A549 (cell line): ENCODE results near the gene GLIPR1L1. TPM values are rescaled to one million over a fixed set of nuclear protein-coding genes. Genes with fewer than 3 reads are reported as not detected.

Experiments used
- ATAC-seq, 2 experiments: fragments of 200-7000 bp in 1 of 2; fragments of >200 bp in 1 of 2; cut with Nextera tagmentation in 1 of 2; cut with Tn5 transposase in 1 of 2; 3 replicates each; pipeline versions ENCODE4 v1.8.0 to v1.9.1; 2018 to 2020; ENCODE audit warnings: mild to moderate bottlenecking in 1 of 2, moderate library complexity in 1 of 2
- CTCF ChIA-PET: fragments of 300-600 bp; sonication (Branson Sonifier 250); formaldehyde crosslinking; extraction: SDS; loops from one replicate; lab custom pipeline; 2021; ENCODE audit warnings: antibody characterized with exemption, inconsistent platforms; lab: Yijun Ruan, JAX
- POLR2A ChIA-PET: fragments of 350-600 bp; formaldehyde crosslinking; extraction: SDS; loops from one replicate; lab custom pipeline; 2021; ENCODE audit warnings: antibody characterized with exemption, inconsistent platforms; lab: Yijun Ruan, JAX
- DNase-seq, 2 experiments: peaks; one replicate each; pipeline versions ENCODE4 v3.0.0 to v3.0.0-alpha.2; 2011 to 2016; ENCODE audit warnings: low read depth in 1 of 2, low spot score in 1 of 2
- FAIRE-seq: peaks from 2 replicates; lab custom pipeline; 2011; peaks lifted over from hg19 to GRCh38; lab: Jason Lieb, UNC
- H3K27ac ChIP-seq, 2 experiments: fragments of >200 bp; sonication (Bioruptor Twin); formaldehyde crosslinking; 3 replicates each; pipeline ENCODE4 v1.5.1; 2016 to 2017
- H3K4me1 ChIP-seq: fragments of >200 bp; sonication (Bioruptor Twin); formaldehyde crosslinking; 3 replicates; pipeline ENCODE4 v1.6.1; 2016
- H3K4me2 ChIP-seq: fragments of >200 bp; sonication (Bioruptor Twin); formaldehyde crosslinking; 3 replicates; pipeline ENCODE4 v1.6.1; 2016
- H3K4me3 ChIP-seq: fragments of >200 bp; sonication (Bioruptor Twin); formaldehyde crosslinking; 3 replicates; pipeline ENCODE4 v1.5.1; 2016
- H3K9me3 ChIP-seq: fragments of >200 bp; sonication (Bioruptor Twin); formaldehyde crosslinking; 3 replicates; pipeline ENCODE4 v1.6.1; 2016
- BHLHE40 ChIP-seq: IDR thresholded peaks from 2 replicates; pipeline ENCODE4 v1.6.1; 2012; ENCODE audit warnings: low read depth, low read length, inconsistent platforms
- CBX2 ChIP-seq: fragments of 200-600 bp; sonication (generic); IDR thresholded peaks from 2 replicates; pipeline ENCODE4 v1.6.1; 2016; ENCODE audit warnings: low read depth, mild to moderate bottlenecking, borderline replicate concordance
- CEBPB ChIP-seq, 2 experiments: fragments of >200 bp in 1 of 2; sonication (Bioruptor Twin) in 1 of 2; formaldehyde crosslinking in 1 of 2; IDR thresholded peaks; 2 replicates each; pipeline ENCODE4 v1.6.1; 2012 to 2016
- CHD2 ChIP-seq: fragments of 150-350 bp; IDR thresholded peaks from 2 replicates; pipeline ENCODE4 v1.6.1; 2014; ENCODE audit warnings: low read length; ENCODE audit not compliant: partially characterized antibody
- CHD4 ChIP-seq: fragments of 200-600 bp; sonication (generic); IDR thresholded peaks from 2 replicates; pipeline ENCODE4 v1.6.1; 2016; ENCODE audit warnings: antibody characterized with exemption, mild to moderate bottlenecking, borderline replicate concordance
- EHF ChIP-seq: fragments of 250-450 bp; sonication (Bioruptor Pico); IDR thresholded peaks from 2 replicates; pipeline ENCODE4 v1.5.0; 2020; ENCODE audit warnings: mild to moderate bottlenecking
- EP300 ChIP-seq, 2 experiments: fragments of >200 bp; sonication (Bioruptor Twin); formaldehyde crosslinking; IDR thresholded peaks; 2 replicates in 1 of 2; 3 replicates in 1 of 2; pipeline ENCODE4 v1.6.1; 2016 to 2017
- FOSB ChIP-seq: fragments of 250-450 bp; sonication (Bioruptor Pico); IDR thresholded peaks from 2 replicates; pipeline ENCODE4 v1.5.0; 2020; ENCODE audit warnings: mild to moderate bottlenecking, moderate library complexity
- GATA3 ChIP-seq: IDR thresholded peaks from 2 replicates; pipeline ENCODE4 v1.6.1; 2012; ENCODE audit warnings: borderline replicate concordance
- HOXB13 ChIP-seq: fragments of 250-450 bp; sonication (Bioruptor Pico); IDR thresholded peaks from 2 replicates; pipeline ENCODE4 v1.5.0; 2020; ENCODE audit warnings: low read depth, mild to moderate bottlenecking, moderate library complexity
- JUN ChIP-seq, 2 experiments: fragments of >200 bp; sonication (Bioruptor Twin); formaldehyde crosslinking; IDR thresholded peaks; 2 replicates in 1 of 2; 3 replicates in 1 of 2; pipeline ENCODE4 v1.6.1; 2016 to 2017
- JUNB ChIP-seq: fragments of >200 bp; sonication (Bioruptor Twin); formaldehyde crosslinking; IDR thresholded peaks from 2 replicates; pipeline ENCODE4 v1.6.1; 2016
- KDM1A ChIP-seq: fragments of 200-600 bp; sonication (generic); IDR thresholded peaks from 2 replicates; pipeline ENCODE4 v1.6.1; 2016; ENCODE audit warnings: low read depth, mild to moderate bottlenecking
- MAFK ChIP-seq: fragments of 450-650 bp; IDR thresholded peaks from 2 replicates; pipeline ENCODE4 v1.6.1; 2014; ENCODE audit not compliant: partially characterized antibody
- MYC ChIP-seq: IDR thresholded peaks from 2 replicates; pipeline ENCODE4 v1.6.1; 2012; ENCODE audit warnings: mild to moderate bottlenecking, inconsistent platforms, low read length, improper control_type of control experiment, borderline replicate concordance
- RCOR1 ChIP-seq: fragments of 150-350 bp; IDR thresholded peaks from 2 replicates; pipeline ENCODE4 v1.6.1; 2014; ENCODE audit warnings: antibody characterized with exemption, low read length, low read depth
- TFCP2L1 ChIP-seq: fragments of 250-450 bp; sonication (Bioruptor Pico); IDR thresholded peaks from 2 replicates; pipeline ENCODE4 v1.5.0; 2021; ENCODE audit warnings: mild to moderate bottlenecking
- ZC3H11A ChIP-seq: fragments of 450-650 bp; IDR thresholded peaks from 2 replicates; pipeline ENCODE4 v1.6.1; 2014; ENCODE audit warnings: antibody characterized with exemption, mild to moderate bottlenecking
- ZFP36 ChIP-seq: fragments of 450-650 bp; IDR thresholded peaks from 2 replicates; pipeline ENCODE4 v1.6.1; 2014; ENCODE audit warnings: borderline replicate concordance; ENCODE audit not compliant: partially characterized antibody
- ZNF302 ChIP-seq: fragments of 250-450 bp; sonication (Bioruptor Pico); IDR thresholded peaks from 2 replicates; pipeline ENCODE4 v1.9.0; 2021; ENCODE audit warnings: inconsistent platforms, mild to moderate bottlenecking, moderate library complexity
- ZSCAN20 ChIP-seq: fragments of 250-450 bp; sonication (Bioruptor Pico); IDR thresholded peaks from 2 replicates; pipeline ENCODE4 v1.8.0; 2022; ENCODE audit warnings: mild to moderate bottlenecking, moderate library complexity
- WGBS: methylation state at CpG from one replicate; pipeline ENCODE4 v1.1.6; 2017; ENCODE audit errors: missing lambda C conversion rate; 5-methylcytosine and 5-hydroxymethylcytosine counted together
- polyA plus RNA-seq, 4 experiments: library from polyadenylated mRNA; depleted of rRNA in 3 of 4; stranded (reverse); fragments of >200 nt; fragmentation: RNase III in 1 of 4; extraction: RNeasy Plus Mini Kit Qiagen cat#74134 plus additional on column Dnase treatment in 1 of 4; gene quantifications; 2 replicates in 3 of 4; 3 replicates in 1 of 4; pipeline ENCODE4 v1.2.3, GENCODE V29; 2011 to 2017
- TF ChIP-seq, protein P1 (sequence below): fragments of >200 bp; sonication (Bioruptor Twin); formaldehyde crosslinking; IDR thresholded peaks from 2 replicates; pipeline ENCODE4 v1.6.1; 2016
- TF ChIP-seq, protein P2 (sequence below): IDR thresholded peaks from 2 replicates; pipeline ENCODE4 v1.6.1; 2012
- TF ChIP-seq, protein P3 (sequence below): fragments of >200 bp; sonication (Bioruptor Twin); formaldehyde crosslinking; IDR thresholded peaks from 3 replicates; pipeline ENCODE4 v1.6.1; 2016
- TF ChIP-seq, protein P4 (sequence below): fragments of 250-450 bp; sonication (Bioruptor Pico); IDR thresholded peaks from 2 replicates; pipeline ENCODE4 v1.5.0; 2021; ENCODE audit warnings: mild to moderate bottlenecking, moderate library complexity, borderline replicate concordance

Gene GLIPR1L1
- polyA plus RNA-seq, 2 of the 4 experiments (the other 2 are of a cell fraction): not detected

DNA sequence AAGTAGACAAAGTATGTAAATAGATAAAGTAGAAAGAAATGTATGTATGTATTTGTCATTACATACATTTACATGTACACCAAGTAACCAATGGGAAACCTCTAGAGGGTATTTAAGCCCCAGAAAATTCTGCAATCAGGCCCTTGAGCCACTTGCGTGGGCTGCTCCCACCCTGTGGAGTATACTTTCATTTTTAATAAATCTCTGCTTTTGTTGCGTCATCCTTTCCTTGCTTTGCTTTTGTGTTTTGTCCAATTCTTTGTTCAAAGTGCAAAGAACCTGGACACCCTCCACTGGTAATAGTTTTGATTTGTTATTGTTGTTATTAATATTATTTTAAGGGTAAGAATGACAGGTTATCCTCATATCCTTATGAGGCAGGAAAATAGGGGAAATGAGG lies 26.2 kb upstream of the GLIPR1L1 start (continued):
- TF ChIP-seq CHD2: no peak
- no peak for TF ChIP-seq CBX2
- TF ChIP-seq, protein P1, sequence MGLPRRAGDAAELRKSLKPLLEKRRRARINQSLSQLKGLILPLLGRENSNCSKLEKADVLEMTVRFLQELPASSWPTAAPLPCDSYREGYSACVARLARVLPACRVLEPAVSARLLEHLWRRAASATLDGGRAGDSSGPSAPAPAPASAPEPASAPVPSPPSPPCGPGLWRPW: no peak

DNA sequence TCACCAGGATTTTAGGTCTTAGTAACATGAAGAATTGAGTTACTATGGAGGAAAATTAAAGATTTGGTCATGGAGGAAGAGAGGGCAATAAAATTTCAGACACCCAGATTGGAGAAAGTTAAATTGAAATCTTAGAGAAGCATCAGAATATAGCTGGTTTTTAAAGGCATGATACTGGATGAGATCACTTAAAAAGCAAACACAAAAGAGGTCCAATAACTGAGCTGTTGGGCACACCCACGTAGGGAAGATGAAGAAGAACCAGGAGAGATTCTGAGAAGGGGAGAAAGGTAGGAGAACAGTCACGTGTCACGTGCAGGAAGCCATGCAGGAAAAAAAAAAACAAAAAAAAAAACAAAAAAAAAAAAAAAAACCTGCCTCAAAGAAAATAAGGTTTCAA lies 23.1 kb upstream of the GLIPR1L1 start:
- Histone ChIP-seq H3K9me3 (no peaks in the 10 kb centered on the region), H3K4me1 (peaks cover 20% of the 10 kb centered on the region; the same call in 2 of the 3 replicates), H3K4me3 (no peak overlapping the region), H3K4me2 (no peak overlapping the region), H3K27ac (no peak overlapping the region)
- no peak for ATAC-seq
- TF ChIP-seq RCOR1 (no peak), TFCP2L1 (no peak), EHF (no peak), JUNB (no peak), CEBPB (IDR thresholded peaks at IDR 0.05) (no peak), HOXB13 (no peak), ZNF302 (CRISPR knock-in tag) (no peak), MAFK (no peak), JUN (IDR thresholded peaks at IDR 0.05) (no peak), EP300 (IDR thresholded peaks at IDR 0.05) (no peak), BHLHE40 (no peak), CHD4 (no peak), MYC (no peak), ZSCAN20 (CRISPR knock-in tag) (no peak)
- TF ChIP-seq, protein P1: no peak
- TF ChIP-seq, protein P2, sequence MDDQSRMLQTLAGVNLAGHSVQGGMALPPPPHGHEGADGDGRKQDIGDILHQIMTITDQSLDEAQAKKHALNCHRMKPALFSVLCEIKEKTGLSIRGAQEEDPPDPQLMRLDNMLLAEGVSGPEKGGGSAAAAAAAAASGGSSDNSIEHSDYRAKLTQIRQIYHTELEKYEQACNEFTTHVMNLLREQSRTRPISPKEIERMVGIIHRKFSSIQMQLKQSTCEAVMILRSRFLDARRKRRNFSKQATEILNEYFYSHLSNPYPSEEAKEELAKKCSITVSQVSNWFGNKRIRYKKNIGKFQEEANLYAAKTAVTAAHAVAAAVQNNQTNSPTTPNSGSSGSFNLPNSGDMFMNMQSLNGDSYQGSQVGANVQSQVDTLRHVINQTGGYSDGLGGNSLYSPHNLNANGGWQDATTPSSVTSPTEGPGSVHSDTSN: no peak
- TF ChIP-seq, protein P3, sequence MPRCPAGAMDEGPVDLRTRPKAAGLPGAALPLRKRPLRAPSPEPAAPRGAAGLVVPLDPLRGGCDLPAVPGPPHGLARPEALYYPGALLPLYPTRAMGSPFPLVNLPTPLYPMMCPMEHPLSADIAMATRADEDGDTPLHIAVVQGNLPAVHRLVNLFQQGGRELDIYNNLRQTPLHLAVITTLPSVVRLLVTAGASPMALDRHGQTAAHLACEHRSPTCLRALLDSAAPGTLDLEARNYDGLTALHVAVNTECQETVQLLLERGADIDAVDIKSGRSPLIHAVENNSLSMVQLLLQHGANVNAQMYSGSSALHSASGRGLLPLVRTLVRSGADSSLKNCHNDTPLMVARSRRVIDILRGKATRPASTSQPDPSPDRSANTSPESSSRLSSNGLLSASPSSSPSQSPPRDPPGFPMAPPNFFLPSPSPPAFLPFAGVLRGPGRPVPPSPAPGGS: no peak
- TF ChIP-seq, protein P4, sequence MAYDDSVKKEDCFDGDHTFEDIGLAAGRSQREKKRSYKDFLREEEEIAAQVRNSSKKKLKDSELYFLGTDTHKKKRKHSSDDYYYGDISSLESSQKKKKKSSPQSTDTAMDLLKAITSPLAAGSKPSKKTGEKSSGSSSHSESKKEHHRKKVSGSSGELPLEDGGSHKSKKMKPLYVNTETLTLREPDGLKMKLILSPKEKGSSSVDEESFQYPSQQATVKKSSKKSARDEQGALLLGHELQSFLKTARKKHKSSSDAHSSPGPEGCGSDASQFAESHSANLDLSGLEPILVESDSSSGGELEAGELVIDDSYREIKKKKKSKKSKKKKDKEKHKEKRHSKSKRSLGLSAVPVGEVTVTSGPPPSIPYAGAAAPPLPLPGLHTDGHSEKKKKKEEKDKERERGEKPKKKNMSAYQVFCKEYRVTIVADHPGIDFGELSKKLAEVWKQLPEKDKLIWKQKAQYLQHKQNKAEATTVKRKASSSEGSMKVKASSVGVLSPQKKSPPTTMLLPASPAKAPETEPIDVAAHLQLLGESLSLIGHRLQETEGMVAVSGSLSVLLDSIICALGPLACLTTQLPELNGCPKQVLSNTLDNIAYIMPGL: no peak
- ChIA-PET CTCF (interaction anchor here (0.6 to 1.3 kb wide), 4 partner anchors 13 to 622 kb away, joined by 3 to 4 read pairs (median 3); no protein-coding TSS in a partner anchor), POLR2A (no interaction called here)
- FAIRE-seq: no peak
- 58% methylated on average over 3 of the region's 3 CpGs for whole genome bisulfite sequencing
- no peak for DNase-seq

DNA sequence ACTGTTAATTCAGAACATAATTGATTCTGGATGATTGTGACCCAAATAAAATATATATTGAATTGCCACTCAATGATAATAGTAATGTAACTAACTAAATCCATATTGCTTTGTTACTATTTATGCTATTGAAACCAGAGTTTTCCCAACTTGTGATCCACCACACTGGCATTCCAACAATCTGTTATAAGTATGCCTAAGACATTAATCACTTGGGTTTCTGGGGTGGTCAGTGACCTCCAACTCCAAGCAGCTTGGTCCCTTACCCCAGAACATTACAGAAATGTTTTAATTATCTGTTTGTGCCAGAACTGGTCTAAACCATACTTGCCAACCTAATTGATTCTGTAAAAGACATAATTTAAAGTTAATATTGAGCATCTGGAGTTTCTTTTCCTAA lies 19.0 kb upstream of the GLIPR1L1 start:
- peak in 1 of 2 experiments; percentile 17 for DNase-seq
- TF ChIP-seq FOSB (CRISPR knock-in tag) (no peak), ZC3H11A (no peak), KDM1A (no peak), GATA3 (peak; percentile 15; the same call in 1 of the 2 replicates), ZFP36 (no peak)
- ChIA-PET POLR2A (no interaction called here), CTCF (interaction anchor here (0.5 to 0.8 kb wide), 2 partner anchors 20 to 583 kb away, joined by 3 read pairs; no protein-coding TSS in a partner anchor)
- ATAC-seq: peak in 1 of 2 experiments; percentile 78; a peak in 3 of 6 replicates
- H3K4me2 ChIP-seq: peak overlapping the region; percentile 36
- no peaks in the 10 kb centered on the region for H3K9me3 ChIP-seq
- FAIRE-seq: peak; percentile 67
- no peak overlapping the region for H3K4me3 ChIP-seq
- peaks cover 20% of the 10 kb centered on the region; the same call in 2 of the 3 replicates for H3K4me1 ChIP-seq
- H3K27ac ChIP-seq: no peak overlapping the region
